Measurements from ENCODE around the gene SLC35D3. TPM values are rescaled to one million over a fixed set of nuclear protein-coding genes. Genes with fewer than 3 reads are reported as not detected.
A peak's percentile ranks its signal among the peaks of the same experiment; 100 is the strongest.
"Not testable (repeated sequence)": the region's sequence is repeated elsewhere in the genome, so short reads cannot be mapped to it uniquely, and the experiment has no call there.

Gene SLC35D3, protein sequence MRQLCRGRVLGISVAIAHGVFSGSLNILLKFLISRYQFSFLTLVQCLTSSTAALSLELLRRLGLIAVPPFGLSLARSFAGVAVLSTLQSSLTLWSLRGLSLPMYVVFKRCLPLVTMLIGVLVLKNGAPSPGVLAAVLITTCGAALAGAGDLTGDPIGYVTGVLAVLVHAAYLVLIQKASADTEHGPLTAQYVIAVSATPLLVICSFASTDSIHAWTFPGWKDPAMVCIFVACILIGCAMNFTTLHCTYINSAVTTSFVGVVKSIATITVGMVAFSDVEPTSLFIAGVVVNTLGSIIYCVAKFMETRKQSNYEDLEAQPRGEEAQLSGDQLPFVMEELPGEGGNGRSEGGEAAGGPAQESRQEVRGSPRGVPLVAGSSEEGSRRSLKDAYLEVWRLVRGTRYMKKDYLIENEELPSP
- 0.15 TPM for polyA plus RNA-seq (2013, experiment 1 of 2)
- 0.19 TPM for polyA plus RNA-seq (2013, experiment 2 of 2)

DNA sequence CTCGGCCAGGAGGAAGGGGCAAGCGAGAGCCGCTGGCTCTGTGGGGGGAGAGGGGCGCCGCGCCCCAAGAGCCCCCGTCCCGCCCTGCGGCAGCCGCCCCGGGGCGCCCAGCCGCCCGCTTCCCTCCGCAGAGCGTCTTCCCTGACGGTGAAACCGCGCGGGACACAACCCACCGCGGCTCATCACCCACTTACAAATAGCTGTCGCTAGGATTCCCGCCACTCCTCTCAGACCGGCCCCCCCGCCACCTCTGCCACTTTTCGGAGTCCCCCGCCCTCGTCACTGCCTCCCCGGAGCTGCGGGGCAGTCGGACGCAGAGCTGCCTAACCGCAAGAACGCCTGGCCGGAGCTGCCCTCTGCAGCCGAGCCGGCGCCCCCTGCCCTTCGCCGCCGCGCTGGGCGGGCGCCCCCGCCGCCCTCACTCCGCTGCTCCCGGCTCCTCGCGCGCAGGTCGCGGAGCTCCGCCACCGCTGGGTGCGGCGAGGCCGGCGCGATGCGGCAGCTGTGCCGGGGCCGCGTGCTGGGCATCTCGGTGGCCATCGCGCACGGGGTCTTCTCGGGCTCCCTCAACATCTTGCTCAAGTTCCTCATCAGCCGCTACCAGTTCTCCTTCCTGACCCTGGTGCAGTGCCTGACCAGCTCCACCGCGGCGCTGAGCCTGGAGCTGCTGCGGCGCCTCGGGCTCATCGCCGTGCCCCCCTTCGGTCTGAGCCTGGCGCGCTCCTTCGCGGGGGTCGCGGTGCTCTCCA lies at the start of gene SLC35D3:
Gene SLC35D3 (plus strand): TSS at position 366 of the 749 bp plus-strand sequence. CDS start 128 bp downstream, at position 494.
- under 1% methylated on average over 86 of the region's 86 CpGs for WGBS
- peaks cover 64% of the 10 kb centered on the region for H3K27me3 ChIP-seq (ENCODE audit: insufficient read depth, low read length)
- H3K9ac ChIP-seq (ENCODE audit: low read depth, low read length), result peak within 1 kb of the TSS; percentile 40; the same call in 1 of the 2 replicates
- H3K4me3 ChIP-seq (ENCODE audit: low read length), result peak within 1 kb of the TSS; percentile 62
- H3K36me3 ChIP-seq (ENCODE audit: insufficient read depth, low read length), result no peaks in the 10 kb centered on the region
- H3K4me1 ChIP-seq (ENCODE audit: insufficient read depth, low read length), result peaks cover 6% of the 10 kb centered on the region; the same call in 1 of the 2 replicates
- no peaks in the 10 kb centered on the region for H3K9me3 ChIP-seq (ENCODE audit: insufficient read depth, low read depth, low read length)
- H3K27ac ChIP-seq (ENCODE audit: low read depth, low read length), result no peak within 1 kb of the TSS

GRCh38 chr6:136873748-136874147 lies 48.4 kb upstream of the SLC35D3 start:
- WGBS, result 97% methylated on average over 3 of the region's 3 CpGs
- Histone ChIP-seq H3K36me3 (ENCODE audit: insufficient read depth, low read length) (peaks cover 29% of the 10 kb centered on the region), H3K9me3 (ENCODE audit: insufficient read depth, low read depth, low read length) (peaks cover 16% of the 10 kb centered on the region), H3K4me3 (ENCODE audit: low read length) (no peak overlapping the region), H3K27me3 (ENCODE audit: insufficient read depth, low read length) (no peaks in the 10 kb centered on the region), H3K27ac (ENCODE audit: low read depth, low read length) (no peak overlapping the region), H3K4me1 (ENCODE audit: insufficient read depth, low read length) (no peaks in the 10 kb centered on the region), H3K9ac (ENCODE audit: low read depth, low read length) (no peak overlapping the region)

GRCh38 chr6:136876469-136876868 lies 45.6 kb upstream of the SLC35D3 start:
- not testable (repeated sequence) for H3K9ac ChIP-seq (ENCODE audit: low read depth, low read length); H3K4me3 ChIP-seq (ENCODE audit: low read length); H3K27me3 ChIP-seq (ENCODE audit: insufficient read depth, low read length); H3K4me1 ChIP-seq (ENCODE audit: insufficient read depth, low read length); H3K27ac ChIP-seq (ENCODE audit: low read depth, low read length)
- 100% methylated on average over 4 of the region's 4 CpGs for WGBS
- peaks cover 24% of the 10 kb centered on the region; the same call in 1 of the 2 replicates for H3K36me3 ChIP-seq (ENCODE audit: insufficient read depth, low read length)
- peaks cover 16% of the 10 kb centered on the region for H3K9me3 ChIP-seq (ENCODE audit: insufficient read depth, low read depth, low read length)

DNA sequence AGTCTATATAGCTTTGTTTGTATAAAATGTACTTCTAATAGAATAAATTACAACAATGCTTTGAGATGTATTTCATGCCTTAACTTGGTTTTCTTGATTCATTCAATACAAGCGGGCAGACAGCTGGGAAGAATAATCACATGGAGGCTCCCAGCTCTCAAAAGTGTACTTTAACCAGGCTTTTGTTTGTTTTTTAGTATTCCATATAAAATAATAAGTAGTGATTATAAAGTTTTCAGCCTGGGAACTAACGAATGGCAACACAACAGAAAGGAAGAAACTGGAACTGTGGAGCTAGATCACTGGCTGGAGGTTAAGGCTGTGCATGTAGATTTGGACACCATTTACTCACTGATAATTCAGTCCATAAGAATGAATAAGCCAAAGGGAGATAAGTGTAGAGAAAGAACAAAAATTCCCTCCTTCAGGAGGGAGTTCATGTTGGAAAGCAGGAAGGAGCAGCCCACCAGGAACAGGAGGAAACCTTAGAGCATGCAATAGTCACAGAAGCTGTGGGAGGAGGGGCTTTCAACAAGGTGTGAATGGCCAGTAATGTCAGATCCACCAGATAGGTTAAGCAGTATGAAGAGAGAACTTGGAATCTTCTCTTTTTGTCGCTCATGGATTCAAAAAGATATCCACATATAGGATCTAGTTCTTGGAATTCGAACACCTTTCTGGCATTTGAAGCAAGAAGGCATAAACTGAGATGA lies 41.2 kb upstream of the SLC35D3 start:
- 70% methylated on average over 4 of the region's 4 CpGs for WGBS

GRCh38 chr6:136886091-136886490 lies 36.0 kb upstream of the SLC35D3 start:
- no peaks in the 10 kb centered on the region for H3K9me3 ChIP-seq (ENCODE audit: insufficient read depth, low read depth, low read length)
- H3K36me3 ChIP-seq (ENCODE audit: insufficient read depth, low read length), result no peaks in the 10 kb centered on the region
- no peak overlapping the region for H3K4me3 ChIP-seq (ENCODE audit: low read length)
- H3K4me1 ChIP-seq (ENCODE audit: insufficient read depth, low read length), result peaks cover 6% of the 10 kb centered on the region; the same call in 1 of the 2 replicates
- no peaks in the 10 kb centered on the region for H3K27me3 ChIP-seq (ENCODE audit: insufficient read depth, low read length)
- no peak overlapping the region for H3K27ac ChIP-seq (ENCODE audit: low read depth, low read length)
- H3K9ac ChIP-seq (ENCODE audit: low read depth, low read length), result no peak overlapping the region
- 94% methylated on average over 3 of the region's 3 CpGs for WGBS

More for the DNA sequence above, 41.2 kb upstream of the SLC35D3 start:
- Histone ChIP-seq H3K27me3 (ENCODE audit: insufficient read depth, low read length) (no peaks in the 10 kb centered on the region), H3K9ac (ENCODE audit: low read depth, low read length) (no peak overlapping the region), H3K4me1 (ENCODE audit: insufficient read depth, low read length) (peaks cover 6% of the 10 kb centered on the region; the same call in 1 of the 2 replicates), H3K4me3 (ENCODE audit: low read length) (no peak overlapping the region), H3K27ac (ENCODE audit: low read depth, low read length) (no peak overlapping the region), H3K36me3 (ENCODE audit: insufficient read depth, low read length) (no peaks in the 10 kb centered on the region), H3K9me3 (ENCODE audit: insufficient read depth, low read depth, low read length) (no peaks in the 10 kb centered on the region)

- H3K4me1 ChIP-seq (ENCODE audit: insufficient read depth, low read length), result no peaks in the 10 kb centered on the region
- no CpG with 5 or more reads among the region's 1 CpG for WGBS
- no peaks in the 10 kb centered on the region for H3K27me3 ChIP-seq (ENCODE audit: insufficient read depth, low read length)
- H3K9me3 ChIP-seq (ENCODE audit: insufficient read depth, low read depth, low read length), result no peaks in the 10 kb centered on the region
- no peak overlapping the region for H3K4me3 ChIP-seq (ENCODE audit: low read length)
- no peak overlapping the region for H3K27ac ChIP-seq (ENCODE audit: low read depth, low read length)
- H3K36me3 ChIP-seq (ENCODE audit: insufficient read depth, low read length), result no peaks in the 10 kb centered on the region
- no peak overlapping the region for H3K9ac ChIP-seq (ENCODE audit: low read depth, low read length)
Observed at GRCh38 chr6:136887953-136888352, 34.1 kb upstream of the SLC35D3 start.

DNA sequence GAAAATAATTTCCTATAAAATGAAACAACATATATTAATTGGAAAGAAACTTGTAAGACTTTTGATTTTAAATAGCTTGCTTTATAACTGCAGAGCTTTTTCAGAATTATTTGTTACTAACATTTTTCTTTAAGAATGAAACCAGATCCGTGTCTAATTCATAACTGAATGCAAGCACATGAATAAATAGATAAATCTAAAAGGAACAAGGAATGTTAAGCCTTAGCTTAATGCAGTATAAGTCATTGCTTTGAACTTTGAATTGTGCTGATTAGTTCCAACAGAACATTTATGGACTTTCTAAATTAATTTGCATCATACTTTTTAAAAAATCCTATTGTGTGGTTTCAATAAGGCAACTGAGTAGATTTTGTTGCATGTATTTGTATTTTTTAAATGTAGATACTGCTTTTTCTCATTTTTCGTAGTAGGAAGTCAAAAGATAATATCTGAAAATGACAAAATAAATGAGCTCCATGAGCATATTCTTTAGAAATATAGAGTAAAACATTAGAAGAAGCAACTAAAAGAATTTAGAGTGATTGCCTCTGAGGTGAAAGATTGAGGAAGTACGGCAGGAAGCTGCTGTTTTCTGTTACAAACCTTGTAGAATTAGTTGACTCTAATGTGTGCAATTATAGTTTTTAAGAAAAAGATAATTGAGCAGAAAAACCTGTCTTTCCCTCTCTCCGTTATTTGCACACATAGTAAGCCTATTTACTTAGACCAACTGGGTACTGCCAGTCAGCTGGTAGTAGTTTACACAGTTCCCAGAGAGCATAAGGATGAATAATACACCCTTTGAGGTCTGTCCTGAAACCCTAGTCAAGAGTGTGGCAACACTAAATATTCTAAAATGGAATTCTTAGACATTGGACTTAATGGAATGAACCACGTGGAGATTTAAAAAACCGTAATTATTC lies 32.6 kb upstream of the SLC35D3 start:
- H3K4me3 ChIP-seq (ENCODE audit: low read length), result no peak overlapping the region
- 86% methylated on average over 4 of the region's 6 CpGs for WGBS
- H3K27ac ChIP-seq (ENCODE audit: low read depth, low read length), result no peak overlapping the region
- no peaks in the 10 kb centered on the region for H3K4me1 ChIP-seq (ENCODE audit: insufficient read depth, low read length)
- H3K9me3 ChIP-seq (ENCODE audit: insufficient read depth, low read depth, low read length), result no peaks in the 10 kb centered on the region
- H3K9ac ChIP-seq (ENCODE audit: low read depth, low read length), result no peak overlapping the region
- no peaks in the 10 kb centered on the region for H3K36me3 ChIP-seq (ENCODE audit: insufficient read depth, low read length)
- no peaks in the 10 kb centered on the region for H3K27me3 ChIP-seq (ENCODE audit: insufficient read depth, low read length)

GRCh38 chr6:136890194-136890839 lies 31.8 kb upstream of the SLC35D3 start:
- H3K9me3 ChIP-seq (ENCODE audit: insufficient read depth, low read depth, low read length), result no peaks in the 10 kb centered on the region

DNA sequence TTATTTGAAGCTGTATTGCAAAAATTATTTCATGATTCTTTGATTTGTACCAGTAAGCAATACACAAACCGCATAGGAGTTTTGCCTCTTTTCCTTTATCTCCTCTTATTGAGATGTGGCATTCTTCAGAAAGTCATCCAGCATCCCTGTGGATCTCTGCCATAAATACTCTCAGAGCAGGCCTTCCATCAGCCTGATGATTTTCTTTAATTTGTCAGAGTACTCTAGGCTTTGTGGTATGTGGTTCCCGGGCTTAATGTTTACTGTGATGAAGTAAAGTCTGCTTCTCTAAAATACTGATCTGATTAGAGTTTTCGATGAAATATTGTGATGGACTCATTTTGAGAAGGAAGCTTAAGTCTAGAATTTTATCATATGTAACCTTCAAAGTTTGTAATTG lies 31.1 kb upstream of the SLC35D3 start:
- no peaks in the 10 kb centered on the region for H3K27me3 ChIP-seq (ENCODE audit: insufficient read depth, low read length)
- no peaks in the 10 kb centered on the region for H3K9me3 ChIP-seq (ENCODE audit: insufficient read depth, low read depth, low read length)
- H3K36me3 ChIP-seq (ENCODE audit: insufficient read depth, low read length), result no peaks in the 10 kb centered on the region
- no peak overlapping the region for H3K27ac ChIP-seq (ENCODE audit: low read depth, low read length)
- H3K9ac ChIP-seq (ENCODE audit: low read depth, low read length), result no peak overlapping the region
- no peaks in the 10 kb centered on the region for H3K4me1 ChIP-seq (ENCODE audit: insufficient read depth, low read length)
- no peak overlapping the region for H3K4me3 ChIP-seq (ENCODE audit: low read length)
- 93% methylated on average over 3 of the region's 3 CpGs for WGBS

More at GRCh38 chr6:136890194-136890839, 31.8 kb upstream of the SLC35D3 start:
- Histone ChIP-seq H3K27ac (ENCODE audit: low read depth, low read length) (no peak overlapping the region), H3K4me1 (ENCODE audit: insufficient read depth, low read length) (no peaks in the 10 kb centered on the region), H3K9ac (ENCODE audit: low read depth, low read length) (no peak overlapping the region), H3K36me3 (ENCODE audit: insufficient read depth, low read length) (no peaks in the 10 kb centered on the region), H3K27me3 (ENCODE audit: insufficient read depth, low read length) (no peaks in the 10 kb centered on the region), H3K4me3 (ENCODE audit: low read length) (no peak overlapping the region)
- WGBS, result 94% methylated on average over 2 of the region's 4 CpGs

DNA sequence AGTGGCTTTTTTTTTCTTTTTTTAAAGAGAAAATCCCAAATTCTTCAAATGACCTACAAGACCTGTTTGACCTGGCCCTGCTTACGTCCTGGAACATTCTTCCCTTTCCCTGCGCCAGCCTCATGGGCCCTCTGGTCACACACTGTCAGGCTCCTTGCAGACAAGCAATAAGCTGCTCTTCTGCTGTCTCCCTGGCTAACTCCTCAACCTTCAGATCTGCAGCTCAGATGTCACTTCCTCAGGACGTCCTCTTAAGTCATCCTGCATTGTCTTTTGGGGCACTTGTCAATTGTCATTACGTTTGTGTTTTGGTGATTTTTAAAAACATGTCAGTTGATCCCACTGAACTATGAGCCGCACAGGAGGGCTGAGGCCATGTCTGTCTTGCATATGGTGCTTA lies 28.9 kb upstream of the SLC35D3 start:
- no peak overlapping the region for H3K4me3 ChIP-seq (ENCODE audit: low read length)
- H3K9ac ChIP-seq (ENCODE audit: low read depth, low read length), result no peak overlapping the region
- no peaks in the 10 kb centered on the region for H3K27me3 ChIP-seq (ENCODE audit: insufficient read depth, low read length)
- 0 out of 2 replicates have a peak, but pooled peaks cover 4% of the 10 kb centered on the region for H3K36me3 ChIP-seq (ENCODE audit: insufficient read depth, low read length)
- H3K4me1 ChIP-seq (ENCODE audit: insufficient read depth, low read length), result no peaks in the 10 kb centered on the region
- no peaks in the 10 kb centered on the region for H3K9me3 ChIP-seq (ENCODE audit: insufficient read depth, low read depth, low read length)
- 89% methylated on average over 5 of the region's 5 CpGs for WGBS
- no peak overlapping the region for H3K27ac ChIP-seq (ENCODE audit: low read depth, low read length)
